Epithelial cell of esophagus (primary cell): Measurements from ENCODE around the gene COL28A1.

Source experiments
- DNase-seq: peaks from one replicate; pipeline ENCODE4 v3.0.0; 2010; ENCODE audit warnings: low read depth
- H3K4me3 ChIP-seq: 2 replicates; pipeline ENCODE4 v1.5.1; 2011; ENCODE audit warnings: mild to moderate bottlenecking, low read length, control low read depth
- CTCF ChIP-seq: IDR thresholded peaks from 2 replicates; pipeline ENCODE4 v1.5.1; 2011; ENCODE audit warnings: low read depth, mild to moderate bottlenecking, low read length, control low read depth, inconsistent platforms; ENCODE audit not compliant: insufficient read depth; ENCODE audit errors: missing control alignments

COL28A1 gene

GRCh38 chr7:7552199-7552598 is 16.5 kb upstream of the COL28A1 start:
- DNase-seq: no peak
- no peak for TF ChIP-seq CTCF
- no peak overlapping the region for H3K4me3 ChIP-seq

- TF ChIP-seq CTCF: no peak
- no peak for DNase-seq
- H3K4me3 ChIP-seq: no peak overlapping the region
These were observed 15.0 kb upstream of the COL28A1 start for GRCh38 chr7:7550663-7551062.

- no peak overlapping the region for H3K4me3 ChIP-seq
- no peak for DNase-seq
- no peak for TF ChIP-seq CTCF
These were observed 12.7 kb upstream of the COL28A1 start for GRCh38 chr7:7548407-7548806.

GRCh38 chr7:7542251-7542835 is 6.7 kb upstream of the COL28A1 start:
- H3K4me3 ChIP-seq: no peak overlapping the region
- no peak for DNase-seq
- TF ChIP-seq CTCF: no peak

GRCh38 chr7:7539711-7540110 is 4.0 kb upstream of the COL28A1 start:
- no peak for DNase-seq
- no peak overlapping the region for H3K4me3 ChIP-seq
- no peak for TF ChIP-seq CTCF

- no peak overlapping the region for H3K4me3 ChIP-seq
- no peak for TF ChIP-seq CTCF
- DNase-seq: no peak
These were observed 3.5 kb upstream of the COL28A1 start for GRCh38 chr7:7539152-7539551.

- no peak for TF ChIP-seq CTCF
- DNase-seq: no peak
- H3K4me3 ChIP-seq: no peak overlapping the region
These were observed 2.0 kb upstream of the COL28A1 start for GRCh38 chr7:7537711-7538110.
